OCI-M2 (cell line): ENCODE results near the gene LAMC3.

Experiments
- DNase-seq: peaks from one replicate; lab custom pipeline; 2025; ENCODE audit not compliant: unreplicated experiment; lab: John Stamatoyannopoulos, UW

Gene LAMC3

DNA sequence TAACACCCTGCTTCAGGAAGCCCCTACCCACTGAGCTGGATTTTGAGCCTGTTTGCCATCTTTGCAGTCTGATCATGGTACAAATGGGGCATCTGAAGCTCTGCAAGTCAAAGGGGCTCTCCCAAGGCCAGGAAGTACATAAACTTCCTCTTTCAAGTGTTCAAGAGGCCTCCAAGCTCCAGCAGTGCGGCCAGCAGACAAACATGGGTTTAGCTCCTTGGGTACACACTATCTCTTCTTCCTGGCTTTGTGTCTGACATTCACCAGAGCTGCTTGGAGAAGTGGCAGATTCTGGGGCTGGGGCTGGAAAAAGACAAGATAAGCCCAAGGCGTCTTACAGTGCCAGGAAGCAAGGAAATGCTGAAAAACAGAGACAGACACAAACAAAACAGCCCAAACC is 34.1 kb downstream of the LAMC3 start:
- DNase-seq, result no peak

DNA sequence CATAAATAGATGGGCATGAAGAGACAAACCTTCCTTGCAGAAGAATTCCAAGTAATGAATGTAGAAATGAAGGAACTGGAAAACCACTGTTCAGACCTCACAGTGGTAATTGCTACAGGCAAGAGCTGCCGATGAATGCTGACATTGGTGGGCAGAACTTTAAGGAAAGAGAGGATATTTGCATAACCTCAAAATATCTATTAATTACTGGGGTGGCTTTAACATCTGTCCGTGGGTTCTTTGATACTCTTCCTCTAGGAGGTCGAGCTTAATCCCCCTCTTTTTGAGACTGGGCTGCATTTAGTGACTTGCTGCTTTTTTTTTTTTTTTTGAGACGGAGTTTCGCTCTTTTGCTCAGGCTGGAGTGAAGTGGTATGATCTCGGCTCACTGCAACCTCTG is 34.7 kb downstream of the LAMC3 start:
- DNase-seq, result no peak

DNA sequence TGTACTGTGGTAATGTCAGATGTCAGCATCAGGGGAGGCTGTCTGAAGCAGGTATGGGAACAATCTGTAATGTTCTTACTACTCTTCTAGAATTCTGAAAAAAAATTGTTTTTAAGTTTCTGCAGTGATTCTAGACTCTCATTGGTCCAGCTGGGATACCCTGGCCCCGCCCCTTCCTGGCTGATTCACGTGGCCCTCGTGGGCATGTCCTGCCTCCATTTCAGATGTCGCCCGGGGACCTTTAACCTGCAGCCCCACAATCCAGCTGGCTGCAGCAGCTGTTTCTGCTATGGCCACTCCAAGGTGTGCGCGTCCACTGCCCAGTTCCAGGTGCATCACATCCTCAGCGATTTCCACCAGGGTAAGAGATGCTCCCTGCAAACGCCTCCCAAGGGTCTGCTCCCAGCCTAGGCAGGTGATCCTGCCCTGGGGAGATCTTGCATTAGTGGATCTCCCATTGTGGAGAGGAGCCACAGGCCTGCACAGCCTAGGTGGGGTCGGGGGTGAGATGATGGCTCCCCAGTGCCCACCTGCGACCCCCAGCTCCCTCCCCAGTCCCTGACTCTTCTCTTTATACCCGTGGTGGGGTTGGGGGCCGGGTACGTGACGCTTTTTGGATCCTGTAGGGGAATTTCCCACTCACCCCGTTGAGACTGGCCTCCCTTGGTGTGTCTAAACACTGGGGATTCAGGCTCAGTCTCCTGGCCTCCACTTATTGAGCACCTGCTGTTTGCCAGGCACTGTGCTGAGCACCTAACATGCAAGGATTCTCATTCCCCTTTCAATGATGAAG is 36.5 kb downstream of the LAMC3 start:
- DNase-seq, result no peak

DNA sequence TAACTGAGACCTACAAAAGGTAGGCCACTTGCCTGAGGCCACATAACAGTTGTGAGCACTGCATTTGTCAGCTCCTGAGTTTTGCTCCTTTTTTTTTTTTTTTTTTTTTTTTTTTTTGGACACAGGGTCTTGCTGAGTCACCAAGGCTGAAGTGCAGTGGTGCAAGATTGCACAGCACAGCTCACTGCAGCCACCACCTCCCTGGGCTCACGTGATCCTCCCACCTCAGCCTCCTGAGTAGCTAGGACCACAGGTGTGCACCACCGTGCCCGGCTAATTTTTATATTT is 37.1 kb downstream of the LAMC3 start:
- DNase-seq, result no peak

DNA sequence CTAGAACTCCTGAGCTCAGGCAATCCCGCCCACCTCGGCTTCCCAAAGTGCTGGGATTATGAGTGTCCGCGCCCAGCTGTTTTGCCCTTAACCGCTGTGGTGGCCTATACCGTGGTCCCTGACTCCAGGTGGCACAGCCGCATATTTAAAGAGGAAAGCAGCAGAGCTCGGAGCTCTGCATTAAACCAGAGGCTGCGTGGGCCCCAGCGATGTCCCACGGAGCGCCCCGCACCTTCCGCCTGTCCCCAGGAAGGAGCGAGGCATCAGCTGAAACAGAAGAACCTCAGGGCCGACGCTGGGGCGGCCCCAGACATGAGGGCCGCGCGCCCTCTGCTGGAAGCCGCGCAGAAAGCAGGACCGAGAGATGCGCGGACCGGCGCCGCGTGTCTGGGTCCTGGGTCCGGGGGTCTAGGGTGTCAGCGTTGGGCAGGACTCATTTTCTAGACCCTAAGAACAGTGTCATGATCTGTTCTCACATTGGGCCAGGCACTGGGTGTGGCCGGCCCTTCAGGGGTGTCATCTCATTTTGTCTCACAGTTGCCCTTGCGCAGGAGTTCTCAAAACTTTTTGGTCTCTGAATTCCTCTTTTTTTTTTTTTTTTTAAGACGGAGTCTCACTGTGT is 37.7 kb downstream of the LAMC3 start:
- DNase-seq, result no peak

DNA sequence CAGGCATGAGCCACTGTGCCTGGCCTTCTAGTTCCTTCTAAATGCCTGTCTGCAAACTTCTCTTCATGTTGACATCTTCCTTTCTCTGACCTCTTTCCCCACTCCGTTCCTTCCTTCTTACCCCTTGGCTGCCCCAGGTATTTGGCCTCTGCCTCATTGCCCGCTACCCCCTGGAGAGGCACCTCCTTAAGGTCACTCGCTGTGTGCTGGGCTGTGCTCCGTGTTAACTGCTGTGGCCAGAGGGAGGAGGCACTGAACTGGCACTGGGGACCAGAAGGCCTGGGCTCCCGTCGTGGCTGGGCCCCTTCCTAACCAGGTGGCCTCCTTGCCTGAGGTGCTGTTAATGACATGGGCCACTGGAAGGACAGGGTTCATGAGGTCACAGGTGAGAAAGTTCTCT is 39.4 kb downstream of the LAMC3 start:
- DNase-seq, result no peak

DNA sequence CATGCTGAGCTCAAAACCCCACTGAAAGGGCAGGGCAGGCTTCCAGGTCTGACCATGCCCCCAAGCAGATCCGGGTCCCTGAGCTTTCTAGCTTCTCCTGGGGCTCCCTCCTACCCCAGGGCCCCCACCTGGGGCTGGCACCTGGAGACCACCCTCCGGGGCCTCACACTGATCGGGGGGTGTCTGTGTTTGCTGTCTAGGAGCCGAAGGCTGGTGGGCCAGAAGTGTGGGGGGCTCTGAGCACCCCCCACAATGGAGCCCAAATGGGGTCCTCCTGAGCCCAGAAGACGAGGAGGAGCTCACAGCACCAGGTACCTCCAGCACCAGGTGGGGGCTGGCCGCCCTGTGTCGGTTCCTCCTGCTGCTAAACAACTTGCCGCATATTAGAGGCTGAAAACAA is 39.8 kb downstream of the LAMC3 start:
- DNase-seq, result no peak

DNA sequence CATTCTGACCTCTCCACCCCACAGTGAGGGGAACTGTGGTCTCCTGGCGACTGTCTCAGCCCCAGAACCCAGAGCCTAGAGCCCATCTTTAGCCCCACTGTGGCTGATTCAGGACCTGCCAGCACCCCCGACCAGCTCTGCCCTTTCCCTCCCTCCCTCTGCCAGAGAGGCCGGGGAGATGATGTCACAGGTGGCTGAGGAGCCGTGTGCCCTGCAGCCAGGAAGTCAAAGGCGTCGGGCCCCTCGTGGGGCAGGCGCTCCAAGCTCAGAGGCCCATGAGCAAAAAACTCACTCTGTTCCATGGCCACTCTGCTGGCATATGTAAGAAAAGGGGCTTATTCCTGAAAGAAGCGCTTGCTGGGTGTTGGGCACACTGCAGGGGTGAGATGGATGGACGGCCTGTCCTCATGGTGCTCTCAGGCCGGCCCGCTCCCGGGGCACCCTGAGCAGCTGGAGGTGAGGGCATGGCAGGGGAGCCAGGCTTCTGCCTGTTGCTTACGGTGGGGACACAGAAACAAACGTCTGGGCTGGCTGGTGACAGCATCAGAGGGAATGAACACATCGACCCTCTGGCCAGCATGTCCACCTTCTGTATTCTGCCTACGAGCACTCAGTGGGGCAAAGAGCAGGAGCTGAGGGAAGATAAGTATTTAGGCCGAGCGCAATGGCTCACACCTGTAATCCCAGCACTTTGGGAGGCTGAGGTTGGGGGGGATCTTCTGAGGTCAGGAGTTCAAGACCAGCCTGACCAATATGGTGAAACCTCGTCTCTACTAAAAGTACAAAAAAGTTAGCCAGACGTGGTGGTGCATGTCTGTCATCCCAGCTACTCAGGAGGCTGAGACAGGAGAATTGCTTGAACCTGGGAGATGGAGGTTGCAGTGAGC is 41.1 kb downstream of the LAMC3 start:
- no peak for DNase-seq

DNA sequence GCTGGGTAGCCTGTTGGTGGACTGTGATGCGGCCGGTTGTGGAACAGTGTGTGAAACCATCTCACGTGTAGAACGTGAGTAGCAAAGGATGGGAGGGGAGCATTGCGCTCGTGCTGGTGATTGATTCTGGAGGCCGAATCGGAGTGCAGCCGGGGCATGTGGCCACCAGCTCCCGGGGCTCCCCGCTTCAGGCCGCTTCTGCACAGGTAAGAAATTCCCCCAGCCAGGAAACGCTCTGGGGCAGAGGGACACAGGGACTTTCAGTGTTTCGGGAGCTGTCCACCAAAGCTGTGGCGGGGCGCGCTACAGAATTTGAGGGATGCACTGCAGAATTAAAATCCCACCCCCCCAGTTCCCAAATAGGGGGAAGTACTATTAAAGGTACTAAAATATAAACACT is 41.9 kb downstream of the LAMC3 start:
- DNase-seq, result no peak

DNA sequence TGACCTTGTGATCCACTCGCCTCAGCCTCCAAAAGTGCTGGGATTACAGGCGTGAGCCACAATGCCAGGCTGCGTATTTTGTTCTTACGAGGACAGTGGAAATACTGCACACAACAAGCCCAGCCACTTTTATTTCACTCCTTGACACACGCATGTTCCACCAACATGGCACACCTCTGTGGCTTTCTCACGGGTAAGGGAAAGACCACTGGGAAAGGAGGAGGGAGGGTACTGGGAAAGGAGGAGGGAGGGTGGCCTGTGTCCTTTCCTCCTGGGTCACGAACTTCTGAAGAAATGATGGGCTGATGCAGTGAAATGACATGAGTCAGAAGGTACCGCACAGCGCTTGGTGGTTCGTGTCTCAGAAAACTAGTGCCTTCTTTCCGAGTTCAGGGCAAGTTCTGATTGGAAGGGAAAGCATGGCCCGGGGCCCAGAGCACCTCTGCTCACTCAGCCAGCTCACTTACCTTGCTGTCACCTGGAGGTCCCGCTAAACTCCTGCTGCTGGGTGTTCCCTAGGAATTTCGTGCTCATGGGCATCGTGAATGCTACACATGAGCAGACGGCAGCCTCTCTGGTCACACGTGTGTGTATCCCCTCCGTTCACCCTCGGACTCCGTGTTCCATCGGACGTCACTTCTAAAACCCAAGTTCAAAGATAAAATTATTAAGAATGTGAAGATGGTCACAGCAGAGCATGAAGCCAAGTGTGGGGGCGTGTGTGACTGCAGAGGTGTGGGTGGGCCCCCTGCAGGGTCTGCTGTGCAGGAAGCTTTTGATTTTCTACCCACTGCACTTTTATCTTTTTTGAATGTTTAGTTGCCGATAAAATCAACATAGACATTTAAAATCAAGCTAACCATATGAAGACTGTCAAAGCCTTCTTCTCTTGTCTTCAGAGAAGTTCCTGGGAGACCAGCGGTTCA is 42.9 kb downstream of the LAMC3 start:
- DNase-seq, result no peak

DNA sequence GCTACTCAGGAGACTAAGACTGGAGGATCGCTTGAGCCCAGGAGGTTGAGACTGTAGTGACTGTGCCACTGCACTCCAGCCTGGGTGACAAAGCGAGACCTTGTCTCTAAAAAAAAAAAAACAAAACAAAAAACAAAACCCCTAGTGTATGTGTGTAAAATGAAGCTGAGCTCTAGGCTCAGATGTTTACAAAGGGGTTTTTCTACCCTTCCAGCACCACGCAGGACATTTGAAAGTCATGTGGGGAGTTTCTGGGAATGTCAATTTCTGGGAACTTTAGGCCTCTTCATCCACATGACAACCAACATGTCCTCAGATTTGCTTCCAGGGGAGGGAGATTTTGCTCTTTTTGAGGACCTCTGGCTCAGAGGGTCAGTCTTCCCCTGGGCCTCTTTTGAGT is 44.9 kb downstream of the LAMC3 start:
- DNase-seq, result no peak

DNA sequence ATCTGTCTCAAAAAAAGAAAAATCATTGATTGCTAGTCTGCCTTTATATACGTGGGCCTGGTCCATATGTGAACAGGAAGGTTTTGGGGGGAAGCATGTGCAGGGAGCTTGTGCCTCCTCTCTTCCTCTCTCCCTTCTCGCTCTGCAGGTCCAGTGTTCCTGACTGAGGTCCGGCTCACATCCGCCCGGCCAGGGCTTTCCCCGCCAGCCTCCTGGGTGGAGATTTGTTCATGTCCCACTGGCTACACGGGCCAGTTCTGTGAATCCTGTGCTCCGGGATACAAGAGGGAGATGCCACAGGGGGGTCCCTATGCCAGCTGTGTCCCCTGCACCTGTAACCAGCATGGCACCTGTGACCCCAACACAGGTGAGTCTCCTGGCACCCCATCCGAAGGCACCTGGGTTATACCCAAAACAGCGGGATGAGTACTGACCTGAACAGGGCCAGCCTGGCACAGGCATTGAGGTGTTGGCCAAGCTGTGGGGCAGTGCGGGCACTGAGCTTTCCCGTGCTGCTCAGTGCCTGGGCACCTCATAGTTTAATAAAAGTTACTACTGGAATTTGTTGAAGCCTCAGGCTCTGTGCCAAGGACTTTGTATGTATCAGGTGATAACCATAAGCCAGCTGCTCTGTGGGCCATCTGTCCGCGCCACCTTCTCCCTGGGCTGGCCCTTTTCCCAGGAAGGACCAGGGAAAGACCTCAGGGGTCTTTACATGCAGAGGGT is 48.0 kb downstream of the LAMC3 start:
- DNase-seq, result no peak

DNA sequence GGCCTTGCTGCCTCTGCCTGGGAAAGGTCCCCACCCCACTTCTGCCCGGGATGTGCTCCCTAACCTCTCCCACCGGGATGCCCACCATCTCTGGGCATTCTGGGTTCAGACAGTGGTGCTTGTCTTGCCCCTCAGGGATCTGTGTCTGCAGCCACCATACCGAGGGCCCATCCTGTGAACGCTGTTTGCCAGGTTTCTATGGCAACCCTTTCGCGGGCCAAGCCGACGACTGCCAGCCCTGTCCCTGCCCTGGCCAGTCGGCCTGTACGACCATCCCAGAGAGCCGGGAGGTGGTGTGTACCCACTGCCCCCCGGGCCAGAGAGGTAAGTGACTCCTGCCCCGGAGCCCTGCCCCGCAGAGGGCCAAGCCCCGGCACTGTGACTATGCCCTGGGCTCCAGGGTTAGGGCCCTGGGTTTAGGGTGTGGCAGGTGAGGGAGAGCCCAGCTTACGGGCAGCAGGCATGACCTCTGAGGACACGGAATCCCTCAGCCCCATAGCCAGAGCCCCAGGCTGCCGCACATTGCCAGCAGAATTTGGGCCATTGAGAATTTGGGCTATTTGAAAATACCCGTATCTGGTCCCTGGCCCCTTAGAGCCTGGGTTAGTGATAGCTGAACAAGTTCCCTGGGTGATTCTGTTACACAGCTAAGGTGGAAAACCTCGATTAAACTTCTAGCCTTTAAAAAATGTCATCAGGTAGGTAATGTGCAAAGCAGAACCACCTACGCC is 52.1 kb downstream of the LAMC3 start:
- DNase-seq, result no peak

DNA sequence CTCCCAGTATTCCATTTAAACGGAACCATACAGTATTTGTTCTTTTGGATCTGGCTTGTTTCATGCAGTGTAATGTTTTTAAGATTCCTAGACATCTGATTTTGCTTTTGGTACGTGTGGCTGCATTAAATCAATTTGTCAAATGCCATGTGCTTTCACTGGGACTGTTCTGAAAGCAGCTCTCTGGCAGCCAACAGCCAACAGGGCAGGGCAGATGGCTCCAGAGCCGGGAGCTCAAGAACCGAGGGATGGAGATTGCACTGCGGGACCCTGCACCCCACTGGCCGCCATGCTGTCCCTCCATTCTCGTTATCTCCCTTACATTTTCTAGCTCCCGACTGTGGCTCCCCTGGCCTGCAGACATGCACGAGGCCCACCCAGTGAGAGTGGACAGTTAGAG is 54.0 kb downstream of the LAMC3 start:
- DNase-seq, result no peak

DNA sequence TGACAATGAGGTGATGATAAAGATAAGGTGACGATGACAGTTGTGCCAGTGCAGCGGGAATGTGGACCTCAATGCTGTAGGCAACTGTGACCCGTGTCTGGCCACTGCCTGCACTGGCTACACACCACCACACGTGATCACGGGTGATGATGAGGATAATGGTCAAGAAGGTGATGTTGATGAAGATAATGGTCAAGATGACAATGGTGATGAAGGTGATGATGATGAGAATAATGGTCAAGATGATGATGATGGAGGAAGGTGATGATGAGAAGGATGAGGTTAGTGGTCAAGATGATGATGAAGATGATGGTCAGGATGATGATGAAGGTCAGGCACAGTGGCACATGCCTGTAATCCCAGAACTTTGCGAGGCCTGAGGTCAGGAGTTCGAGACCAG is 56.6 kb downstream of the LAMC3 start:
- DNase-seq, result no peak

DNA sequence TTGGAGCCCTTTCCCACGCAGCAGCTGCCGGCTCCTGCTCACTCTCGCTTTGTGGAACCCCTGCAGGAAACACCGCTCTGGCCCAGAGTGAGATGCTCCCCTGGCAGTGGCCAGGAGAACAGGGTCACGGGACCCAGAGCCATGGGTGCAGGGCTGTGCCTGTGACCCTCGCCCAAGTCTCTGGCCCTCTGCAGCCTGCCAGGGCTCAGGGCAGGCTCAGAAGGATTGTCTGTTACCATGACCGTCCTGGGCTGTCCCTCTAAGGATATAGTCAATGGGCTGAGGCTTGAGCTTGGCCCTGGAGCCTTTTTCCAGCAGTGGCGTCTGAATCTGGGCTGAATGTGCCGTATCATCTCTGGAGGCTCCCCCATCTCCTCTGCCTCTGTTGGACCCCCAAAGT is 58.7 kb downstream of the LAMC3 start:
- no peak for DNase-seq

DNA sequence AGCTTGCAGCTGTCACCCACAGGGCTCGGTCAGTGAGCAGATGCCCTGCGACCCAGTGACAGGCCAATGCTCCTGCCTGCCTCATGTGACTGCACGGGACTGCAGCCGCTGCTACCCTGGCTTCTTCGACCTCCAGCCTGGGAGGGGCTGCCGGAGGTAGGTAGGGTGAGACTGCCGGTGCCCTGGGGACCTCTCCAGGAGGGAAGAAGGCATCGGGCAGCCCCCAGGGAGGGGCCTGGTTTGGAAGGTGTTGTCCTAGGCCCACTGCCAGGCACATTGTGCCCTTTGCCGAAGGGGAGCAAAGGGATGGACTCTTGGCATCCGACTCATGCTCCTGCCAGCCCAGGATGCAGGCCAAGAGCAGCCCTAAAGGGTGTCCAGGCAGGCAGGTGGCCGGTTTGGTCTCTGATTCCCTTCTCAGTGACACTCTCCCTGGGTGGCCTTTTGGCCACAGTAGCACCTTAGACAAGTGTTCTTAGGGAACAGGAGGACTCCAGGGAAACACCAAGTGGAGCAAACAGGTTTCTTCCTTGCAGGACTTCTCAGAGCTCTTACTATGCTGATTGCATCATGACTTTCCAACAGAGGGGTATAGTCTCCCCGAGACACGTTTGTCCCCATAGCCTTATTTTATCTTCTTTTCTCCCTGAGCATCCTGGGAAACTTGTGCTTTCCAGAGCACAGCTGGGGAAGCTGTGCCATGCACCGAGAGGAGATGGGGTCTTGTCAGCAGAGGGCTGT is 59.3 kb downstream of the LAMC3 start:
- no peak for DNase-seq

DNA sequence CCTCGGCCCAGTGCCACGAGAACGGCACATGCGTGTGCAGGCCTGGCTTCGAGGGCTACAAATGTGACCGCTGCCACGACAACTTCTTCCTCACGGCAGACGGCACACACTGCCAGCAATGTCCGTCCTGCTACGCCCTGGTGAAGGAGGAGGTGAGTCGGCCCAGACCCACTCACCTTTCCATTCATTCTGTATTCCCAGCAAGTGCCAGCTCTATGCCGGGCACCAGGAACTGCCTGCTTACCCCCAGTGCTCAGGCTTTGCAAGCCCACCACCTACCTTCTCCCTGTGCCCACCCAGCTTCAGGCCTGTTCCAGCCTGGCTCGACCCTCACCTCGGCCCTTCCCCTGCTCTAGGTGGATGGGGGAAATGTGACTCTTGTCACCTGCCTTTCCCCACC is 60.7 kb downstream of the LAMC3 start:
- DNase-seq, result no peak
